Activated CD8-positive, alpha-beta memory T cell treated with anti-CD3 and anti-CD28 coated beads for 36 hours (primary cell): ENCODE measurements around the gene ZHX3. TPM values are rescaled to one million over a fixed set of nuclear protein-coding genes. Genes with fewer than 3 reads are reported as not detected.

ENCODE experiments used
- CTCF ChIA-PET: fragments of 350-600 bp; sonication (Branson Sonifier 250); formaldehyde crosslinking; loops from one replicate; lab custom pipeline; 2021; ENCODE audit warnings: antibody characterized with exemption; lab: Charles Lee
- POLR2A ChIA-PET: fragments of 350-600 bp; sonication (Branson Sonifier 250); formaldehyde crosslinking; loops from one replicate; lab custom pipeline; 2021; ENCODE audit warnings: antibody characterized with exemption; lab: Charles Lee
- total RNA-seq, 2 experiments: library from RNA; stranded (reverse); gene quantifications; one replicate each; pipeline ENCODE4 v1.2.3, GENCODE V29; 2021

ZHX3 gene
- total RNA-seq, 2 experiments from 2014 or later = 14.5 to 16.0 TPM

DNA sequence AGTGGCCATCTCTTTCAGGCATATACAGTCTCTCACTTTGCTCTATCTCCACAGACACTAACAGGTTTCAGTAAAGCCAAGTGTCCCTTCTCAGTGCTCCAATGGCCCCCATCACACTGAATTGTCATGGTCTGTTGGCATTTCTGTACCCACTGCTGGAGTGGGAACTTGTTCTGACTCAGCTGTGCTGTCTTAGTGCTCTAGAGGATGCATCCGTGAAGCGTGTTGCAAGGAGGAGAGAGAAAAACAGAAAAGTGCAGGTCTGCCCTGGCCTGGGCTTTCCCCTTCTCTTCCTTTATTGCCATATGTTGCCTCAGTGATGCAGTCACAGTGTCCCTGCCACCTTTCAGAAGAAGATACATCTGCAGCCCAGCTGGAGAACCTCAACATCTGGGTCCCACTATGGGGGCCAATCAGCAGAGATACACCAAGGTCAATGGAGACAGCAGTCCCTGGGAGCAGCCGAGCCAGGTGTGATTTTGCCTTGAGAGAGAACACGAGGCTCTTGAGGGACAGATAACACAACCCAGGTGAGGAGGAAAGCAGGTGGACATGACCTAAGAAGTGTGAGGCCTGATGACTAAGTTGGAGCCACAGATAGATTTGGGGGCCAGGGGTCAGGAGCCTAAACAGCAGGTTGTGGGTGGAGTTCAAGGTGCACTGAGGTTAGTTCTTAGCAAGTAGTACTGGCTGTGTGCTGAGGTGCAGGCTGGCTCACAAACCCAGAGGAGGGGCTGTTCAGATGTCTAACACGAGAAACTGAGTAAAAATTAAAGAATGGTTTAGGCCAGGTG, 185.7 kb downstream of the ZHX3 start:
- ChIA-PET CTCF (interaction anchor here (0.7 to 1.0 kb wide), 2 partner anchors 18 to 165 kb away, joined by 3 read pairs; no protein-coding TSS in a partner anchor), POLR2A (no interaction called here)

Other genes starting within 250 kb of the ZHX3 start
- 100 to 1,000 TPM; 111 to 121 TPM for gene PLCG1, start 180.2 kb downstream of the ZHX3 start, total RNA-seq
- gene LPIN3, start 23.1 kb upstream of the ZHX3 start, total RNA-seq = under 1 TPM; 0.65 to 0.74 TPM
- gene EMILIN3, start 49.1 kb upstream of the ZHX3 start, total RNA-seq = not detected